IPS DF 6.9 (cell line): ENCODE data around the gene NUP133.
A peak's percentile ranks its signal among the peaks of the same experiment; 100 is the strongest.
"Not testable (repeated sequence)": the region's sequence is repeated elsewhere in the genome, so short reads cannot be mapped to it uniquely, and the experiment has no call there.

ENCODE experiments used
- DNase-seq: peaks from one replicate; pipeline ENCODE4 v3.0.0-alpha.2; 2013; ENCODE audit warnings: low read depth, low spot score
- H3K27ac ChIP-seq: one replicate; pipeline ENCODE4 v1.5.1; 2013; ENCODE audit warnings: low read length, control low read depth
- H3K27me3 ChIP-seq: 2 replicates; pipeline ENCODE4 v1.6.1; 2013; ENCODE audit warnings: mild to moderate bottlenecking, low read length; ENCODE audit not compliant: control insufficient read depth, insufficient read depth
- H3K36me3 ChIP-seq: 2 replicates; pipeline ENCODE4 v1.6.1; 2013; ENCODE audit warnings: low read length; ENCODE audit not compliant: control insufficient read depth, insufficient read depth
- H3K4me1 ChIP-seq: 2 replicates; pipeline ENCODE4 v1.6.1; 2013; ENCODE audit warnings: low read length; ENCODE audit not compliant: control insufficient read depth, insufficient read depth
- H3K4me3 ChIP-seq: 2 replicates; pipeline ENCODE4 v1.5.1; 2013; ENCODE audit warnings: mild to moderate bottlenecking, low read length
- H3K9me3 ChIP-seq: 2 replicates; pipeline ENCODE4 v1.6.1; 2013; ENCODE audit warnings: low read length, inconsistent platforms; ENCODE audit not compliant: control insufficient read depth, insufficient read depth
- WGBS: extraction: QIAGEN DNeasy Blood & Tissue Kit; methylation state at CpG from one replicate; pipeline ENCODE4 v1.1.7; 2013; ENCODE audit warnings: mixed read lengths, missing lambda C conversion rate; ENCODE audit not compliant: insufficient read length, insufficient coverage; 5-methylcytosine and 5-hydroxymethylcytosine counted together

The NUP133 gene

DNA sequence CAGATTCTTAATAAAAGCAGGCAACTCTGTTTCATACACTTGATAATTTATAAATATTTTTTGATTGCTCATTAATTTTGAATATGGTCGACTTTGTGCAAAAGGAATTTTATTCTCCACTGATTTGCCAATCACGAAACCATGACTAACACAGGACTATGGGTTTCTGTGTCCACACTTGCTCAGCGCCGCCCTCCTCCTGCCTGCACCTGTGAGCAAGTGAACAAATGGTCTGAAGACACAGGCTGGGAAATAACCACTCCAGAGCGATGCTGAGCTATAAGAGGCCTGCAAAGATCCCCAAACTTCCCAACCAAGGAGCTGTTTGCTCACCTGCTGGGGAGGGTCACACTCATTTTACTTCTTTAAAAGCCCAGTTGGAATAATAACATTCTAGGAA lies 30.8 kb upstream of the NUP133 start:
- no peak for DNase-seq
- no CpG with 5 or more reads among the region's 5 CpGs for WGBS
- Histone ChIP-seq H3K27me3 (no peaks in the 10 kb centered on the region), H3K27ac (no peak overlapping the region), H3K4me1 (no peaks in the 10 kb centered on the region), H3K36me3 (no peaks in the 10 kb centered on the region), H3K9me3 (no peaks in the 10 kb centered on the region), H3K4me3 (no peak overlapping the region)

DNA sequence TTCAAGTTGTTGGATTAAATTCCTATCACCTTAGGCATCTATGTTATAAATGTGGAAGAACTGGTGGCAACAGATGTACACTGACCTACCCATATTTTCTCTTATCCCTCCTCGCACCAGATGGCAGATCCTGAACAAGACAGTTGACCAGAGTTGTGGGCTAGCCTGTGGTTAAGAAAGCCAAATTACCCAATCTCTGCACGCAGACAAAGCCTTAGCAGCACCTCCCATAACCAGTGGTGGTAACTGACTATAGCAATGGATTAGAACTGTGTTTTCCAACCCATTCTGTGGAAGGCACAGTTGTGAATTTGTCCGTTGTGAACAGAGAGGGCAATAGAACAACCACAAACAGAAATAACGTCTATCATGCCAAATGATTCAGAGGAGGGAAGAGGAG lies 29.8 kb upstream of the NUP133 start:
- Histone ChIP-seq H3K4me1 (no peaks in the 10 kb centered on the region), H3K36me3 (no peaks in the 10 kb centered on the region), H3K4me3 (no peak overlapping the region), H3K27ac (no peak overlapping the region), H3K27me3 (no peaks in the 10 kb centered on the region), H3K9me3 (no peaks in the 10 kb centered on the region)
- whole genome bisulfite sequencing, result no CpG with 5 or more reads among the region's 4 CpGs
- no peak for DNase-seq

DNA sequence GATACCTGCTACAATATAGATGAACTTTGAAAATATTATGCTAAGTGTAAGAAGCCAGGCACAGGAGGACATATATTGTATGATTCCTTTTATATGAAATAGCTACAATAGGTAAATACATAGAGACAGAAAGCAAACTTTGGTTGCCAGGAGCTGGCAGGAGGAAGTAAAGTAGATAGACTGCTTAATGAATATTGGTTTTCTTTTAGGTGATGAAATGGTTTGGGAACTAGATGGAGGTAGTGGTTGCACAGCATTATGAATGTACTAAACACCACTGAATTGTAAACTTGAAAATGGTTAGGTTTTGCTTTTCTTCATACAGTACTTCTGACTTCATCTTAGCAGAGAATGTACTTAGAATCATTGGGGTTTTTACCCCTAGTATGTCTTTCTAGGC lies 28.8 kb upstream of the NUP133 start:
- H3K9me3 ChIP-seq, result no peaks in the 10 kb centered on the region
- no peak overlapping the region for H3K4me3 ChIP-seq
- H3K27ac ChIP-seq, result no peak overlapping the region
- no peaks in the 10 kb centered on the region for H3K27me3 ChIP-seq
- no peaks in the 10 kb centered on the region for H3K4me1 ChIP-seq
- DNase-seq, result no peak
- no peaks in the 10 kb centered on the region for H3K36me3 ChIP-seq

DNA sequence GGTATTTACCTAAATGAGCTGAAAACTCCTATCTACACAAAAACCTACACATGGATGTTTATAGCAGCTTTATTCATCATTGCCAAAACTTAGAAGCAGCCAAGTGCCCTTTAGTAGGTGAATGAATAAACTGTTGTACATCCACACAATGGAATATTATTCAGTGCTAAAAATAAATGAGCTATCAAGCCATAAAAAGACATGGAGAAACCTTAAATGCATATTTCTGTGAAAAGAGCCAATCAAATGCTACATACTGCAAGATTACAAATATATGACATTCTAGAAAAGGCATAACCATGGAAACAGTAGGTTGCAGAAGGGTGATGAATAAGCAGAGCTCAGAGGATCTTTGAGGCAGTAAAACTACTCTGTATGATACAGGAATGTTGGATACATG lies 27.1 kb upstream of the NUP133 start:
- Histone ChIP-seq H3K4me1 (no peaks in the 10 kb centered on the region), H3K4me3 (no peak overlapping the region), H3K9me3 (no peaks in the 10 kb centered on the region), H3K36me3 (no peaks in the 10 kb centered on the region), H3K27ac (no peak overlapping the region), H3K27me3 (no peaks in the 10 kb centered on the region)
- DNase-seq, result no peak

DNA sequence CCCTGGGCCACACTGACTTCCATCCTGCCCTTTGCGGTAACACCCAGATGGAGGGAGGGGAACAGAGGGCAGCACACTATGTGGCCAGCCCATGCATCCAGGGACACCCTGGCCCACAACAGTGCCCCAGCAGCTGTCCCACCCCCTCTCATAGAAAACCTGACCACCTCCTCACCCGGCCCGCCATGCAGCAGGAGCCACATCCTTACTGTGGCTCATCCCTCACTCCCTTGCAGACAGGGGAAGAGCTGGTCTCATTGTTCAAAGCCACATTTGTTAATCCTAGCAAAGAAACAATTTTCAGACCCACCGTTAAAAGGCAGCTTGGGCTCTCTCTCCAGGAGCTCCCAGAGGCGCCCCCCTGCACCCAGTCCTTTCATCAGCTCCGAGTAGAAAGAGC lies 23.2 kb upstream of the NUP133 start:
- Histone ChIP-seq H3K27ac (no peak overlapping the region), H3K27me3 (no peaks in the 10 kb centered on the region), H3K4me1 (no peaks in the 10 kb centered on the region), H3K4me3 (no peak overlapping the region), H3K36me3 (peaks cover 3% of the 10 kb centered on the region; the same call in 1 of the 2 replicates), H3K9me3 (no peaks in the 10 kb centered on the region)
- no peak for DNase-seq
- no CpG with 5 or more reads among the region's 6 CpGs for WGBS

DNA sequence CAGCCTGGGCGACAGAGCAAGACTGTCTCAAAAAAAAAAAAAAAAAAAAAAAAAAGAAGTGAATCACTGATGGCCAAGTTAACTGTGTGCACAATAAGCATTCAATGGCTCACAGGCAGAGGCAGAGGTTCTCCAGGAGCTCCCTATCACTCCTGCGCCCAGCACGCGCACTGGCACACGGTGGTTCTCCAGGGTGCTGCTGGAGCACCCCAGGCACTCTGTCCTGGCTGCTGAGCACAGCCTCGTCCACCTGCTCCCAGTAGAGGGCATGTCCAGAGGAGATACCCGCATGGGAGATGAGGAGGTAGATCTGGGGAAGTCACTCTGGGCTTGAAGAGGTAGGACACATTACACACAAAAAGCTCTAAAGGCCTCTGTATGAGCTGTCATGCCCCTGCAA lies 21.5 kb upstream of the NUP133 start:
- no peak for DNase-seq
- Histone ChIP-seq H3K4me1 (no peaks in the 10 kb centered on the region), H3K27ac (no peak overlapping the region), H3K9me3 (no peaks in the 10 kb centered on the region), H3K36me3 (peaks cover 3% of the 10 kb centered on the region; the same call in 1 of the 2 replicates), H3K4me3 (no peak overlapping the region), H3K27me3 (no peaks in the 10 kb centered on the region)
- no CpG with 5 or more reads among the region's 7 CpGs for WGBS

DNA sequence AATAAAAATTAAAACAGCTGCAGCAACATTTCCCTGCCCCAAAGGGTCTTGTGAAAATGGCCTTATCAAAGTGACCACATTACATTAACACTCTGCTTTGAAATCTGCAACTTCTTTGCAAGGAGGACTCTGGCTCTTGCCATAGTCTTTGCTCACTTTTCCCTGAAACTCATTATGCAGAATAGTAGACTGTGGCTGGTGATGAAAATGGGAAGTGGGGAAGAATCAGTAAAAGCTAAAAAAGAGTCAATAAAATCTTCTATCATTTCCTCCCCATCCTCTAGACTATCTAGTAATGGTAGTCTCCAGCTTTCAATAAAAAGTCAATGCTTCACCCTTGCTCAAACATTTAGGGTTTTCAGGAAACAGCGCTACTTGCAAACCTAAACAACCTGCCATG lies 18.6 kb upstream of the NUP133 start:
- Histone ChIP-seq H3K27me3 (no peaks in the 10 kb centered on the region), H3K27ac (no peak overlapping the region), H3K4me1 (no peaks in the 10 kb centered on the region), H3K4me3 (no peak overlapping the region), H3K36me3 (peaks cover 3% of the 10 kb centered on the region; the same call in 1 of the 2 replicates), H3K9me3 (no peaks in the 10 kb centered on the region)
- WGBS, result no CpG with 5 or more reads among the region's 1 CpG
- no peak for DNase-seq

DNA sequence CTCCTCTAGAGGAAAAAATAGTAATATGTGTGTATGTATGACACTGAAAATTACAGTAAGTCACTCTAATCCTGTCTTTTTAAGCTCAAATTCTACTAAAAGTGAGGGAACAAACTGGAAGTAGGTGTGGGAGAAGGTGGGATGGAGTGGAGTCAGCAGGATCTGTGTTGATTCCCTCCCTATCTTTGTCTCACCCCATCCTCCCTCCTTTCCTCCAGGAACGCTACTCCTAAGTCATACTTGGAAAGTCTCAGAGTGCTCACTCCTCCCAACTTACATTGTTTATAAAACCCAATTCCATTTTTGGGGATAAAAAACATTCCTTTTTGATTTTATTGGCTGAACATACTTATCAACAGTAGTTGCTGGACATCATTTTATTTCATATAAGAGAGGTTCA lies 14.9 kb upstream of the NUP133 start:
- no CpG with 5 or more reads among the region's 1 CpG for WGBS

DNA sequence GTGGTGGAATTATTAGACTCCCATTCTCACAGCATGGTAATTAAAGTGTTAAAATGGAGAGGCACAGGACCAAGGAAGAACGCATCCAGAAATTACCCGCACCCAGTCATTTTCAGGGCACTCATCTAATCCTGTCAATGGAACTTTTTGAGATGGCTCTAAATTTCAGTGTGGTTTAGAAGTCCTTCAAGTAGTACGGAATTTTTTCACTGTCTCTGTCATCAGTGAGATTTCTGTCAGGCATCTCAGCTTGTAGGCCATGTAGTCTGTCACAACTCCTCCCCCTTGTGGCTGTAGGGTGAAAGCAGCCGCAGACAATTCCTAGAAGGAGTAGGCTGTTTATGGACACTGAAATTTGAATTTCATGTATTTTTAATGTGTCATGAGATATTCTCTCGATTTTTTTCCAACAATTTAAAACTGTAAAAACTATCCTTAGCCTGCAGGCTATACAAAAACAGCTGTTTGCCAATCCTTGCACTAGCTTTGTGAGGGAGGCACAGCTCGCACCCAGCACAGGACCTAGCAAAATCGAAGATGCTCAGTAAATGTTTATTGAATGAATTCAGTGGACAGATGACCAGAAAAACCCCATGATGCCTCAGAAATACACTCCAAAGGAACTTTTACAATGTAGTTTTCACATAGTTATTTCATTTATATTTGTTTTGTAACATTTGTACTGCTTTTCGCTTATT lies 6.6 kb upstream of the NUP133 start:
- H3K4me3 ChIP-seq, result no peak overlapping the region
- H3K9me3 ChIP-seq, result no peaks in the 10 kb centered on the region
- peak; percentile 29 for DNase-seq
- H3K27me3 ChIP-seq, result no peaks in the 10 kb centered on the region
- no peak overlapping the region for H3K27ac ChIP-seq
- H3K4me1 ChIP-seq, result no peaks in the 10 kb centered on the region
- WGBS, result no CpG with 5 or more reads among the region's 8 CpGs
- no peaks in the 10 kb centered on the region for H3K36me3 ChIP-seq

More for the DNA sequence above, 14.9 kb upstream of the NUP133 start:
- H3K27me3 ChIP-seq, result no peaks in the 10 kb centered on the region
- no peaks in the 10 kb centered on the region for H3K4me1 ChIP-seq
- DNase-seq, result no peak
- H3K36me3 ChIP-seq, result no peaks in the 10 kb centered on the region
- no peak overlapping the region for H3K27ac ChIP-seq
- no peaks in the 10 kb centered on the region for H3K9me3 ChIP-seq
- H3K4me3 ChIP-seq, result no peak overlapping the region

DNA sequence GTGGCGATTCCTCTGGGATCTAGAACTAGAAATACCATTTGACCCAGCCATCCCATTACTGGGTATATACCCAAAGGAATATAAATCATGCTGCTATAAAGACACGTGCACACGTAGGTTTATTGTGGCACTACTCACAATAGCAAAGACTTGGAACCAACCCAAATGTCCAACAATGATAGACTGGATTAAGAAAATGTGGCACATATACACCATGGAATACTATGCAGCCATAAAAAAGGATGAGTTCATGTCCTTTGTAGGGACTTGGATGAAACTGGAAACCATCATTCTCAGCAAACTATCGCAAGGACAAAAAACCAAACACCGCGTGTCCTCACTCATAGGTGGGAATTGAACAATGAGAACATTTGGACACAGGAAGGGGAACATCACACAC lies 3.5 kb upstream of the NUP133 start:
- H3K9me3 ChIP-seq, H3K4me3 ChIP-seq, DNase-seq, H3K4me1 ChIP-seq, H3K27ac ChIP-seq, H3K27me3 ChIP-seq, H3K36me3 ChIP-seq: not testable (repeated sequence)
- WGBS, result no CpG with 5 or more reads among the region's 6 CpGs

DNA sequence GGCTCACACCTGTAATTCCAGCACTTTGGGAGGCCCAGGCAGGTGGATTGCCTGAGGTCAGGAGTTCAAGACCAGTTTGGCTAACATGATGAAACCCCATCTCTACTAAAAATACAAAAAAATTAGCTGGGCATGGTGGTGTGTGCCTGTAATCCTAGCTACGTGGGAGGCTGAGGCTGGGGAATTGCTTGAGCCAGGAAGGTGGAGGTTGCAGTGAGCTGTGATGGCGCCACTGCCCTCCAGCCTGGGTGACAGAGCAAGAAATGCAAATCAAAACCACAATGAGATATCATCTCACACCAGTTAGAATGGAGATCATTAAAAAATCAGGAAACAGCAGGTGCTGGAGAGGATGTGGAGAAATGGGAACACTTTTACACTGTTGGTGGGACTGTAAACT lies 3.1 kb upstream of the NUP133 start:
- H3K36me3 ChIP-seq, DNase-seq, H3K27ac ChIP-seq, H3K4me3 ChIP-seq, H3K4me1 ChIP-seq, H3K9me3 ChIP-seq, H3K27me3 ChIP-seq: not testable (repeated sequence)
- no CpG with 5 or more reads among the region's 2 CpGs for WGBS
